HG02943 (cell line): ENCODE measurements around the gene C4A.
"Not testable (repeated sequence)": the region's sequence is repeated elsewhere in the genome, so short reads cannot be mapped to it uniquely, and the experiment has no call there.

Source experiments
- ATAC-seq: cut with Tn5 transposase; IDR thresholded peaks from one replicate; pipeline ENCODE4 v1.9.1; 2021; ENCODE audit warnings: mild to moderate bottlenecking, low read depth, moderate library complexity; ENCODE audit not compliant: unreplicated experiment

C4A gene

GRCh38 chr6:32047084-32047478 is 65.2 kb downstream of the C4A start:
- ATAC-seq: no peak

GRCh38 chr6:32047539-32047854 is 65.6 kb downstream of the C4A start:
- ATAC-seq: no peak

GRCh38 chr6:32047855-32048766 is 66.3 kb downstream of the C4A start:
- no peak for ATAC-seq

- ATAC-seq: not testable (repeated sequence)
Observed at GRCh38 chr6:32049149-32049548, 67.3 kb downstream of the C4A start.

- not testable (repeated sequence) for ATAC-seq
Observed at GRCh38 chr6:32049736-32050135, 67.9 kb downstream of the C4A start.

GRCh38 chr6:32050562-32050961 is 68.7 kb downstream of the C4A start:
- ATAC-seq: no peak
